GM21360 (cell line): ENCODE data around the gene FAM237B.

Experiments
- ATAC-seq: cut with Tn5 transposase; IDR thresholded peaks from one replicate; pipeline ENCODE4 v1.9.1; 2021; ENCODE audit warnings: mild to moderate bottlenecking, moderate library complexity; ENCODE audit not compliant: unreplicated experiment

The FAM237B gene

DNA sequence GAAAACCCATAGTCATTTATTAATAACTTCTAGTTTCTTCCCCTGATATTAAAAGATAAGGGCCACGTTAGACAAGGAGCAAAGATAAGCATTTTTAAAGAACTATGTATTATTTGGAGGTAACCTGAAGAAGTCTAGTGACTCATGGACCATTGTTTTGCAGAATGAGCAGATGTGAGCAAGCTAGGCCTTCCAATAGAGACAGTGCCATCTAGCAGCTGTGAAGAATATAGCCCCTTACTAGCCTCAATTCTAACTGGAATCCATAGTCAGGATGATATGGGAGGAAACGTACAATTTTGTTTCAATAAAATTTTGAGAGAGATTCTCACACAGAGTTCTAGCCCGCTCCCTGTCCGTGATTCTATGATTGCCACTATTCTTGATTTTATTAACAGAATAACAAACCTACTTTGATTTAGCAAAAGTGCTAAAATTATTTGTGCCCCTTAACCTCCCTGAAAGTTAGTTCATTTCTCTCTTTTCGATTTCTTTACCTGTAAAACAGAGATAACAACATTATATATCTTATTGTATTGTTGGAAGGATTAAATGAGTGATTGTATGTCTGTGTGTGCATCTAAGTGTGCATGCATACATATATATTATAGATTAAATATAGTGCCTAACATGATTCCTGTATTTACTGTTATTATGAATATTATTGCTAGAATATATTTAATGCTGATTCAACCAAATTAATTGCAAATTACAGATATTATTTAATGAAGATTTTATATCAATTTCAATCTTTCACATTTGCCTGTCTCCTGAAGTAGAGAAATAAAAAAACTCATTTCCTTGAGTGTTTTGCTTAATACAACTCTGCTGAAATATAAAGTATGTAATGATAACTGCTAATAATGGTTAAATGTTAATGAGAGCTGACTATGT lies 22.7 kb downstream of the FAM237B start:
- ATAC-seq, result peak; percentile 91

DNA sequence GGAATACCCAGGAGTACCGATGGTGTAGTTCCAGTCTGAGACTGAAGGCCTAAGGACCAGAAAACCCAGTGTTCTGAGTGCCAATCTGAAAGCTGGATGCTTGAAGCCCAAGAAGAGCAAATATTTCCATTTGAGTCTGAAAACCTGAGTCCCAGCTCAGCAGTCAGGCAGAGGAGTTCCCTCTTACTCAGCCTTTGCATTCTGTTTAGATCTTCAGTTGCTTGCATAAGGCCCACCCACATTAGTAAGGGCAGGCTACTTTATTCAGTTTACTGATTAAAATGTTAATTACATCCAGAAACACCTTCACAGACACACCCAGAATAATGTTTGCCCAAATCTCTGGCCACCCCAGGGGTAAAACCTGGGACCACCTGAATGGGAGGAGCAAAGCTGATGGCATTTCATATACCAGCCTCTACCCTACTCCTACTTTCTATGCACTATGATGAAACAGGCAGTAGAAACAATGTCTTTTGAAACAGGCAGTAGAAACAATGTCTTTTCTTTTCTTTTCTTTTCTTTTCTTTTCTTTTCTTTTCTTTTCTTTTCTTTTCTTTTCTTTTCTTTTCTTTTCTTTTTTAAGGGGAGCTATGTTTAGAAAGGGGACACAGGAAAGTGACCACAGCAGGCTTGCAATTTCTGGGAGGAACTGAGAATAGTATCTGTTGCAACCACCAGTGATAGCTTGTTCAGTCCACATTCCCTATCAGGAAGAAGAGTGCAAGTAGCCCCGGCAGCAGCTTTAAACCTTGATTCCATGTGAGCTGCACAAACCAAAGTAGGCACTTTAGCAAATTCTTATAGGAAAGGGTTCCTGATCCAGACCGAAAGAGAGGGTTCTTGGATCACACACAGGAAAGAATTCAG lies 30.6 kb downstream of the FAM237B start:
- no peak for ATAC-seq

DNA sequence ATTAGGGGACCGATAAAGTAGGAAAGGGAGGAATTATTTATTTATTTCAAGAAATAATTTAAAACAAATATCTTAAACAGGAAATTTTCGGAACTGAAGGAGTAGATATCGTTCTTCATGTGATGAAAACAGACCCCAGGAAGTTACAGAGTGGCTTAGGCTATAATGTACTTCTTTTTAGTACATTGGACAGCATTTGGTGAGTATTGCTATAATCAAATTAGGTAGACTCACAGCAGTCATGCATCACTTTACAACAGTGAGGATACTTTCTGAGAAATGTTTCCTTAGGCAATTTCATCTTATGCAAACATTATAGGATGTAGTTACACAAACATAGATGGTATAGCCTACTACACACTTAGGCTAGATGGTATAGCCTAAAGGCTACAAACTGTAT lies 33.0 kb downstream of the FAM237B start:
- ATAC-seq, result no peak

DNA sequence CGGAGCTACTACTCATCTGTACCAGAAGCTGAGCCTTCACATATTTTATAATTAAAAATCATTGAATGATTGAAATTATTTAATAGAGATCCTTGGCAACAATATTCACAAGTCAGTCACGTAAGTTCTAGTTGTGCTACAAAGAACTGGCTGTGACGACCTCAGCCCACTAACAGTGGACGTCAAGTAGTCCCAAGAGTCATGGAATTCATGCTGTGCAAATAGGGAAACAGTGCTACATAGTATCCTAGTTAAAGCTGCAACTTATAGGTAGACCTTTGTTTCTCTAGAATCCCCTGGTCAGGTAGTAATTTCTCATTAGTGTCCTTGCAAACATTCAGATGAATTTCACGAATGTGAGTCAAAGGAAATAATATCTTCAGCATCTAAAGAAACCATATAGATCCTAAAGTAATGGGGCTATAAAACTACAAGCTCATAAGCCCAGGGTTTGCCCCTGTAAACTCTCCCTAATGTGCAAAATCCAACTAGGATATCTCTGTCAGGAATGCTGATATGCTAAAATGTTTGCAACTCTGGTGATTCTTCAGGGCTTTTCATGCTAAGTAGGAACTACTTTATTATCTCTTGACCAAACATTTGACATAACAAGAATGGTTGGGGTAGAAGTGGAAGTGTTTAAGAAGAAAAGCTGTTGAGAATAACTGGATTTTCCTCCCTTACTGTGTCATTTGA lies 44.9 kb downstream of the FAM237B start:
- no peak for ATAC-seq

DNA sequence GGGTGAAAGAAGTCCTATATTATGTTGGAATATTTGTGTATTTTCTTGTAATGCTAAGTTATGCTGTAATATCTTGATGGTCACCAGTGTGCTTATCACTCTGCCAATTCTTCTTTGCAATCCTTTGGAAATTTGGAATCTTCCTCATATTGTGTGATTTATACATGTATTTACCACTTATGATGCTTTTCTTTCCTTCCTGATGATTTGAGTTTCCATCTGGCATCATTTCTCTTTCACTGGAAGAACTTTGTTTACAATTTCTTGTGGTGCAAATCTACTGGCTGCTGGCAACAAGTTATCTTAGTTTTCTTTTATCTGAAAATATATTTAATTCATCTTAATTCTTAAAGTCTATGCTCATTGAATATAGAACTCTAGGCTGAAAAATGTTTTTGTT lies 46.9 kb downstream of the FAM237B start:
- no peak for ATAC-seq

DNA sequence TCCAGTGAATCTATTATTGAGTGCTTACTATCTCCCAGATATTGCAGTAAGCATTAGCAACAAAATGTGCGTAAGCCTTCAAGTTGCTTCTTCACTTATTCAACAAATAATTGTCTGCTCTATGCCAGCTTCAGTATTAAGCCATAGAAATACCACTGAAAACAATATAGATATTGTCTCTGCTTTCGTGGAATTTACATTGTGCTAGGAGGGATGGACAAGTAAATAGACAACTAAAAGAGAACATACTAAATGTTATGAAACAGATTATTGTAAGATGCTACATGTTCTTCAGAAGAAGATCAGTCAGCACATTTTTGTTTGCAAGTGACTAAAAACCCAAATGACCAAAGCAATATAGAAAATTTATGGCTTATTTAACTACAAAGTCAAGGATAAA lies 48.9 kb downstream of the FAM237B start:
- ATAC-seq, result no peak

DNA sequence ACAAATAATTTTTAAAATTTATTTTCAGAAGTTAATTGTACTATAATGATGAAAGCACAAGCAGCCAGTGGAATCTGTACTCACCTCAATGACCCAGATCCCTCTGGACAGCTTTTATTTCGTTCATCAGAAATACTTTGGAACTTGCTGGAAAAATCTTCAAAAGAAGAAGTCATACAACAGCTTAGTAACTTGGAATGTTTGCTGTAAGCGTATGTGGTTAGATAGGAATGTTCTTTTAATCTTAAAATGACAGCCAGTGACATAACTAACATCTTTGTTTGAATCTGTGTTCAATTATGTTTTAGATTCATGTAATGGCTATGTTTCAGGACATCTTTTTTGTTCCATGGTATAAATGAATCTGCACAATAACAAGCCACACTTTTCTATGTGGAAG lies 49.4 kb downstream of the FAM237B start:
- ATAC-seq, result no peak

DNA sequence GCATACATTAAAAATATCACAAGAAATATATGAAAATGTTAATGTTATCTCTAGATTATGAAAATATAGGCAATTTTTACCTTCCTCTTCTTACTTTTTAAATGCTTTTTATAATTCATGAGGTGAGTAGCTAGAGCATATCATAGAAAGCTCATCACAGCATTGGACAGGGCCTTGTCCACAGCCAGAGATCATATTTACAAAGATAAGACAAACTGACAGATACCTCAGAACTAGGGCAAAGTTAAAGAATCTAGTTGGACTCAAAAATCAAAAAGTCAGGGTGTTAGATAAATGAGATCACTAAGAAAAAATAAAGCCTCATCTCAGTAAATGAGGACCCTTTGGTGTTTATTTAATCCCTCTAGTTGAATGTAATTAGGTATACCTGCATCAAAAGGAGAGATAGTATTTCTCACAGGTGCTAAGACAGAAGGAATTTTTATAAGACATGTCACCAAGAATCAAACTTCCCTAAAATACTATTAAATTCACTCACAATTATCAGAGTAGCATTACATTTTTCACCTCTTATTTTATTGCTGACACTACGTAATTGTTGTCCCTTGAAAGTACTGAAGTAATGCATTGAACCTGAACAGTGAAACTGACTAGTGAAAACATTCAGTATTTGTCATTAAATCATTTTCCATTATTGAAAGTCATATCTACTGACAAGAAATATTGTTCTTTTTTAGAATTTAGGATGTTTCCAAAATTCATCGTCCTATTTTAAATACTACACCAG lies 50.5 kb downstream of the FAM237B start:
- ATAC-seq, result no peak

DNA sequence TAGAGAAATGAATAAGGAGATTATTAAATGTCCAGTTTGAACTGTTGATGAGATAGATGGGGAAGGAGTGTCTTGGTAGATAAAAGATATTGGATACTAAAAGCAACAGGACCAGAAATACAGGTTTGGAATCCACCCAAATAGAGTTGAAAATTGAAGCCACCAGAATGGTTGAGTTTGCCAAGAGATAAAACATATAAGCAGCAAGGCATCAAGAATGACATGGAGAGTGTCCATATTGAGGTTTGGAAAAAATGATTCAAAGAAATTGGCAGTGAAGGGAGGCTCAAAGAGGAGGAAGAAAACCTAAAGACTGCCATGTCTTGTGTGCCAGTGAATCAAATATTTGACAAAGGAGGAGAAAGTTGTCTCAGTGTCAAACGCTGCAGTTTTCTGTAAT lies 51.9 kb downstream of the FAM237B start:
- no peak for ATAC-seq

DNA sequence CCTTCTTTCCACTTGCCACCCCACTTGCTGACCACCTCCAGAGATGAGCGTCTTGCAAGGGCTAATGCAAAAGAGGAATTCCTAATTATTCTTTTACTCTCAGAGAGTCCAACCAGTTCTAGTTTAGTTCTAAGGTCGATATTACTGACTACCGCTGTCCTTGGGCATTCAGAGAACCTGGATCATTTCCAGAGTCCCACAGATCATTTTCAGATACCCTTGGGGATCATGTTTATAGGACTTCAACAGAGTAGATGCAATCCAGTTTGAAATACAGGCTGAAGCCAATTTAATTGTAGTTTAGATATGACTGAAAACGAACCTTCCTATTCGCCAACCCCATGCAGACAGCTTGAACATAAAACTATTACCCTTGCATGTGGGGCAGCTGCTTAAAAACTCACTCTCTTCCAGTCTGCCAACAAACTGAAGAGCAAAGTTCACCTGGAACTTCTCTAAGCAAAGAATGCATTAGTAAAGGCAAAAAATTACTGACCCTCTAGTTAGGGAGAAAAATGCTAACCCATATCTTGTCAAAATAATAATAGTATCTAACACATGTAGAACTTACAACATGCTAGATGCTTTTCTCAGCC lies 53.7 kb downstream of the FAM237B start:
- ATAC-seq, result no peak

DNA sequence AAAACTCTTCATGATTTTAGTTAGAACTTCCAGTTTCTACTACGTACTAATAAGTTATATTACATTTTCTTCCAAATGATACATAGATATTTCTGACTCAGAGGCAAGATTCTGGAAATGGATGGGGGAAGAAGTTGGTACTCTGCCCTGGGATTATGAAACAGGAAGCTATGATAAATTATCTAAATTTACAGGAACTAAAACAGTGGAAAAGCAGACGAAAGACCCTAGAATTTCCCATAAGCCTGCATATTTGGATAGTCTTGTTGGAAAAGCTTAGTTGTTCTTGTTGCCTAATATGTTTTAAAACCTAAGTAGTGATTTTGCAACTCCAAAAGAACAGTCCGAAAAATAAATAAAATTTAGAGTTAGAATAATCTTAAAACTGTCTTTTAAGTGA lies 54.3 kb downstream of the FAM237B start:
- no peak for ATAC-seq
